GM18867 (cell line): ENCODE measurements around the gene TTLL11.

Experiments used
- ATAC-seq: cut with Tn5 transposase; IDR thresholded peaks from one replicate; pipeline ENCODE4 v1.9.1; 2021; ENCODE audit warnings: mild to moderate bottlenecking, moderate library complexity; ENCODE audit not compliant: unreplicated experiment

Gene TTLL11

DNA sequence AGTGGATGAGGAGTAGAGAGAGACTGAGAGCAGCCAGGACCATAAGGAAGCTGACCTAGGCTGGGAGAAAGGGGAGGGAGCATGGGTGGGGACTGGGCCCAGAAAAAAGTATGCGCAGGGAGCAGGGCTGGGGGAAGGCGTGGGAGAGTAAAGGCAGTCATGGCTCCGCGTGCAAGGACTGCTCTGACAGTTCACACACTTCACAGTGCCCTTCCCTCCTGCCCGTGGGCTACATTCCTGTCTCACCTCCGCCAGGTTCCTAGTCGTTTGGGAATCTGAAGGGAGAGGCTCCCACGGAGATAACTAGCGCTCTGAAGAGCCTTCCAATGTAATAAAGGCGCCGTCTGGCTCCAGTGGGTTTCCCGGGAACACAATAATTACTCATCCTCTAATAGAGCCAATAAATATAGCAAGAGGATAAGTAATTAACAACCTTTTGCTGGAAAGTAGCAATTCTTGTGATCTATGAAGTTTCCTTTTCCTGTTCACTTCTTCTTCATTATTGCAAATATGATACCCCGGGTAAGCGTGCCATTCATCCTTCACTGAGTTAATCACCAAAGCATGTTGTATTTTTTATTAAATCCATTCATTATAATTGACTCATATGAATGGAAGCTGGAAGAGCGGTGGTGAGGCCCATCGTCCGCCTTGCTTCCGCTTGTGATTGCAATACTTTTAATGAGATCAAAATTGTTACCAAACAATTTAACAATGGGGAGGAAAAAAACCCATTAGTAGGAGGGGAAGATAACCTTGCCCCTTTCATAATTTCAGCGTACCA is 39.3 kb downstream of the TTLL11 start:
- no peak for ATAC-seq

DNA sequence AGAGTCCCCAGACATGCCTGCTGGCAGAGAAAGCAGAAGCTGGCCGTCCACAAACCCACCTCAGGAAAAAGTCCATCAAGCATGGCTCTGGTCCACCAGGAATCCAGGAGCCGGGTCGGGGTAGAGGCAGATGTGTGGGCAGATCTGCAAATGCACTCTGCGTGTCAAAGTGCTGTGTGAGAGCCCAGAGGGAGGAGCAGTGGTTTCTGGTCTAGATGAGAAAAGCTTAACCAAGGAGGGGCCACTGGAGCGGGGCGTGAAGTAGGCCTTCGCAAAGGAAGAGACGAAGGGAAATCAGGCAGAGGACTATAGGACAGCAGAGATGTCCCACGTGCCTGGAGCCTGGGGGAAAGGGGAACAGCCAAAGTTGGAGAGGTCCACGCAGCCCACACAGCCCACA is 40.0 kb downstream of the TTLL11 start:
- ATAC-seq, result no peak

- ATAC-seq, result no peak
Observed at GRCh38 chr9:122051351-122052321, 41.5 kb downstream of the TTLL11 start.

- ATAC-seq, result no peak
Observed at GRCh38 chr9:122050167-122050566, 42.9 kb downstream of the TTLL11 start.

DNA sequence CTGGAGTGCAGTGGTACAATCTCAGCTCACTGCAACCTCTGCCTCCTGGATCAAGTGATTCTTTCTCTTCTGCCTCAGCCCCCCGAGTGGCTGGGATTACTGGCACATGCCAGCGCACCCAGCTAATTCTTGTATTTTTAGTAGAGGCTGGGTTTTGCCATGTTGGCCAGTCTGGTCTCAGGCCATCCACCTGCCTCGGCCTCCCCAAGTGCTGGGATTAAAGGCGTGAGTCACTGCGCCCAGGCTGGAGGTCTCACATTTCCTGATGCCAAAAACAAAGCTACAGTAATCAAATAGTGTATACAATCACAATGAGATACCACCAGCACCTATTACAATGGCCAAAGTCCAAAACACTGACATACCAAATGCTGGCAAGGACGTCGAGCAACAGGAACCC is 51.1 kb downstream of the TTLL11 start:
- no peak for ATAC-seq

DNA sequence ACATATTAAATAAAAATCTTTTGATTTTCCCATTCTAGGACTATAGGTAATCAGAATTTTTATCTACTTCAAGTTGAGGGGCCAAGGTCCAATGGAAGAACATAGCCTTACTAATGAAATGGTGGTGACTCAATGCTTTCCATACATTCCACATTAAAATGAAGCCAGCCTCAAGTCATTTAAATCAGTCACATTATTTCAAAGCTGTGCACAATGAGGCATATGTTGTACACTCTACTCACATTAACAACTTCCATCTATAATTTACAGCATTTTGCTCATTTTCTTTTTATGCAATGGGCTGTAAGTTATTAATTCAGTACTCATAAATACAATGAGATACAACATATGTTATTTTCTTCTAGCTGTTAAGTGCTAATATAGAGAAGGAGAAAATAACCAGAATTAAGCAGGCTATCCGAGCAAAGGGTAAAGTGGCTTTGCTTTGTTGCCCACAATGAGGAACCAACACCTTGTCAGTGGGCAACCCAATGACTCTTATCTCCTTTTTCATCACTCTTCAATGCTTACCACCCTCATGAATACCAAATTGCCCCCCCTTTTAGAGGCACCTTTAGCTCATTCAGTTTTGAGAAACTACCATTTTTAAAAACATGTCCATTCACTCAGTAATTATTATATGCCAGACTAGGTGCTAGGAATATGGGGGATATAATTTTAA is 52.4 kb downstream of the TTLL11 start:
- no peak for ATAC-seq

- ATAC-seq, result no peak
Observed at GRCh38 chr9:122039234-122039633, 53.9 kb downstream of the TTLL11 start.

- no peak for ATAC-seq
Observed at GRCh38 chr9:122036988-122037387, 56.1 kb downstream of the TTLL11 start.

DNA sequence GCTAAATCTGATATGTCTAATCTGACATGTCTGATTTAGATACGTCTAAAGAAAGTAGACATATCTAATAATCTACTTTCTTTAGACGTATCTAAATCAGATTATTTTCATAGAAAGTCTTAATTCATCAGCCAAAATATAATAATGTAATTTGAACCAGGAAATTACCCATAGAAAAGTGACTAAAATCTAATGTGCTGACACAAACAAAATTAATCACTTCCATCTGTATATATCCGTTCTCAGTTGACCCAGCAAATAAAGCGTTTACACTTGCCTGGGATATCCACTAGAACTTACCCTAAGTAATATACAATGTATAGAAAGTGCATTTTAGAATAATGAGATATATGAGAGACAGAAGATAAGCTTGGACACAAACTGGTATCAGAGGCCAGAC is 56.7 kb downstream of the TTLL11 start:
- ATAC-seq, result no peak

- no peak for ATAC-seq
Observed at GRCh38 chr9:122033775-122034373, 59.2 kb downstream of the TTLL11 start.

- ATAC-seq, result no peak
Observed at GRCh38 chr9:122032346-122032745, 60.8 kb downstream of the TTLL11 start.

- no peak for ATAC-seq
Observed at GRCh38 chr9:122031776-122032175, 61.3 kb downstream of the TTLL11 start.

DNA sequence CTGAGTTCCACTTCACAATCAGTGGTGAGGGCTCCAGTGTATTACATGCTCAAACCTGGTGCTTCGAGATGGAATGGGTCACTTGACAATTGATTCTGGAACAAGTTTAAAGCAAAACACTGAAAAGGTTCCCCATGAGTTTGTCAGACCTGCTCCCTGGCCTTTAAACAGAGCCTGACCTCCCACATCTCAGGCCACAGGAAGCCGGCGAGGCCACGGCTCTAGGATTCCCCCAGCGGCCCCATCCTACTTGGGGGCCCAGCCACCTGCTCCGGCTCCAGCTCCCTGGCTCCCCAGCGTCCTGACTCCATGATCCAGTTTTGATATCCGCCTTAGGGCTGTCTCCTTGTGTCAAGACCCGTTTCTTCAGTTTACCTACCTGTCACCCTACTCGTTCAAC is 62.0 kb downstream of the TTLL11 start:
- no peak for ATAC-seq

- ATAC-seq, result no peak
Observed at GRCh38 chr9:122030357-122030756, 62.8 kb downstream of the TTLL11 start.

DNA sequence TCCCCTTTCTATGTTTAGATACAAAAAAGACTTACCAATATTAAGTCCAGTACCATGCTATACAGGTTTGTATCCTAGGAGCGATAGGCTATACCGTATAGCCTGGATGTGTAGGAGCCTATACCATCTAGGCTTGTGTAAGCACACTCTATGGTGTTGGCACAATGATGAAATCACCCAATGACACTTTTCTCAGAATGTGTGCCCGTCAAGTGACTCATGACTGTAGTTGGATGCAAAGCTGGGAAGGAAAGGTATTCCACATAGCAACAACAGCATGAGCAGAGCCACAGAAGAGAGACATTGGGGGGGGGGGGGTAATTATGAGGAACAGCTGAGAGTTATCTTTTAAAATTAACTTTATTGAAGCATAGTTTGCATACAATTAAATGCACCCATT is 63.2 kb downstream of the TTLL11 start:
- no peak for ATAC-seq

GRCh38 chr9:122028089-122028488 is 65.0 kb downstream of the TTLL11 start:
- no peak for ATAC-seq

DNA sequence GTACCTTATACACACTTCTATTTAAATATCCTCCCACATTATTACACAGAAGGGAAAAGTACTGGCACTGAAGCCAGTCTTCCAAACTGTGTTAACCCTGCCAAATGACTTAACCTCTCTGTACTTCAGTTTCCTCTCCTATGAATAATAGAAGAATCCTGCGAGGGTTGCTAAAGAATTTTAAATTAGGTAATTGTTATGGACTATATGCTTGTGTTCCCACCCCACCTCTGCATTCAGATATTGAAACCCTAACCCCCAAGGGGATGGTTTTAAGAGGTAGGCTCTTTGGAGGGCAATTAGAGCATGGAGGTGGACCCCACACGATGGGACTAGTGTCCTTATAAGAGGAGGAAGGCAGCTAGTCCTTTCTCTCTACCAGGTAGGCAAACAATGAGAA is 72.7 kb downstream of the TTLL11 start:
- no peak for ATAC-seq

GRCh38 chr9:122016744-122017143 is 76.4 kb downstream of the TTLL11 start:
- ATAC-seq, result no peak

DNA sequence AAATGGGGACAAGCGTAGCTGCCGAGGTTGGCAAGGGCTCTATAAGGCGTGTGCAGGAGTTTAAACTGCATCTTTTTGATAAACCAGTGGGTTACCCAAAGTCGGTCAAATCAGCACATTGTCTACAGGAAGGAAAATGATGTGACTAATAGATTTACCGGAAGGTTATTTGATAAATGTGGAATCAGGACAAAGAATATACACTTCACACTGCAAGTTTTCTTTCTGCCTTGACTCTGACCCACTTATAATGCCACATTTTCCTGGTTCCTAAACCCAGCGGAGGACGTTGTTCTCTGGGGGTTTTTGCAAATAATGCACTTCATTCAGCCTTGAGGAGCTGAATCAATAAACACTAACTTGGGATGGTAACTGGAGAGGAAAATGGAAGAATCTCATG is 76.8 kb downstream of the TTLL11 start:
- ATAC-seq, result no peak

- ATAC-seq, result no peak
Observed at GRCh38 chr9:122015170-122015821, 77.8 kb downstream of the TTLL11 start.
